ENCODE measurements around the gene NMNAT2. TPM values are rescaled to one million over a fixed set of nuclear protein-coding genes. Genes with fewer than 3 reads are reported as not detected.

NMNAT2 gene
- total and polyA plus RNA-seq, 7 donors, result under 0.01 to 5.5 (median 3.6) TPM

GRCh38 chr1:183416850-183417771, 1.1 kb downstream of the NMNAT2 start:
- Histone ChIP-seq H3K27ac (no peak overlapping the region), H3K27me3 (peaks cover 0 to 31% (median 12%) of the 10 kb centered on the region in 3 donors), H3K4me3 (peak overlapping the region; percentile 8 to 51 (median 40)), H3K4me1 (peaks cover 0 to 22% (median 21%) of the 10 kb centered on the region in 4 donors), H3K9me3 (no peaks in the 10 kb centered on the region), H3K36me3 (no peaks in the 10 kb centered on the region)
- DNase-seq, result peak; percentile 78
- intact Hi-C loops (cut with DNase I), result no loop called here
- TF ChIP-seq, protein P1, sequence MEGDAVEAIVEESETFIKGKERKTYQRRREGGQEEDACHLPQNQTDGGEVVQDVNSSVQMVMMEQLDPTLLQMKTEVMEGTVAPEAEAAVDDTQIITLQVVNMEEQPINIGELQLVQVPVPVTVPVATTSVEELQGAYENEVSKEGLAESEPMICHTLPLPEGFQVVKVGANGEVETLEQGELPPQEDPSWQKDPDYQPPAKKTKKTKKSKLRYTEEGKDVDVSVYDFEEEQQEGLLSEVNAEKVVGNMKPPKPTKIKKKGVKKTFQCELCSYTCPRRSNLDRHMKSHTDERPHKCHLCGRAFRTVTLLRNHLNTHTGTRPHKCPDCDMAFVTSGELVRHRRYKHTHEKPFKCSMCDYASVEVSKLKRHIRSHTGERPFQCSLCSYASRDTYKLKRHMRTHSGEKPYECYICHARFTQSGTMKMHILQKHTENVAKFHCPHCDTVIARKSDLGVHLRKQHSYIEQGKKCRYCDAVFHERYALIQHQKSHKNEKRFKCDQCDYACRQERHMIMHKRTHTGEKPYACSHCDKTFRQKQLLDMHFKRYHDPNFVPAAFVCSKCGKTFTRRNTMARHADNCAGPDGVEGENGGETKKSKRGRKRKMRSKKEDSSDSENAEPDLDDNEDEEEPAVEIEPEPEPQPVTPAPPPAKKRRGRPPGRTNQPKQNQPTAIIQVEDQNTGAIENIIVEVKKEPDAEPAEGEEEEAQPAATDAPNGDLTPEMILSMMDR (IDR thresholded peaks at IDR 0.05), result no peak
- no peak for TF ChIP-seq POLR2AphosphoS5 (IDR thresholded peaks at IDR 0.05)
- TF ChIP-seq EP300 (IDR thresholded peaks at IDR 0.05), result no peak
- TF ChIP-seq POLR2A (IDR thresholded peaks at IDR 0.05), result no peak
- WGBS, 2 donors, result 5 to 15% methylated on average over 69 of the region's 69 CpGs

- Histone ChIP-seq H3K27me3 (peaks cover 0 to 26% (median 12%) of the 10 kb centered on the region in 3 donors), H3K36me3 (no peaks in the 10 kb centered on the region), H3K4me1 (peaks cover 0 to 22% (median 21%) of the 10 kb centered on the region in 4 donors), H3K9me3 (no peaks in the 10 kb centered on the region), H3K4me3 (no peak overlapping the region), H3K27ac (no peak overlapping the region)
- DNase-seq, result no peak
- intact Hi-C loops (cut with DNase I), result no loop called here
- TF ChIP-seq POLR2AphosphoS5 (IDR thresholded peaks at IDR 0.05) (no peak), POLR2A (IDR thresholded peaks at IDR 0.05) (no peak), EP300 (IDR thresholded peaks at IDR 0.05) (no peak)
- TF ChIP-seq, protein P1 (IDR thresholded peaks at IDR 0.05), result no peak
Measured at GRCh38 chr1:183414365-183414764, 3.8 kb downstream of the NMNAT2 start.

GRCh38 chr1:183411091-183411490, 7.1 kb downstream of the NMNAT2 start:
- Histone ChIP-seq H3K27ac (no peak overlapping the region), H3K36me3 (no peaks in the 10 kb centered on the region), H3K4me1 (no peaks in the 10 kb centered on the region), H3K27me3 (no peaks in the 10 kb centered on the region), H3K9me3 (no peaks in the 10 kb centered on the region), H3K4me3 (no peak overlapping the region)
- intact Hi-C loops (cut with DNase I), result no loop called here
- no peak for DNase-seq
- WGBS, 2 donors, result 94 to 97% methylated on average over 2 of the region's 2 CpGs
- TF ChIP-seq, protein P1 (IDR thresholded peaks at IDR 0.05), result no peak
- TF ChIP-seq POLR2A (IDR thresholded peaks at IDR 0.05), result no peak
- no peak for TF ChIP-seq POLR2AphosphoS5 (IDR thresholded peaks at IDR 0.05)
- TF ChIP-seq EP300 (IDR thresholded peaks at IDR 0.05), result no peak

DNA sequence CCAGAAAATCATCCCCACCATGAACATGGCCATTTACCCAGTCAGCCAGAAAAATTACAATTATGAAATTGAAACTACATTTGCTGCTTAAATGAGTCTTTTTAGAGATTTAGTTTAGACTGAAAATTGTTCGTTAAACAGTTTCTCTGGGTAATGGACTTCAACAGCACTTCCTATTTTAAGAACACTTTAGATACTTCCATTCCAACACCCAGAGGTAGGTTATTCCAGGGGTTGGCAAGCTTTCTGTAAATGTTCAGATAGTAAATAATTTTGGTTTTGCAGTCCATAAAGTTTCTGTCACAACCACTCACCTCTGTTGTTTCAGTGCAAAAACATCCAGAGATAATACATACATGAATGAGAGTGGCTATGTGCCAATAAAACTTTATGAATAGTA, 10.2 kb downstream of the NMNAT2 start:
- WGBS, 2 donors, result 89 to 93% methylated on average over 1 of the region's 1 CpG
- H3K4me3 ChIP-seq, result no peak overlapping the region
- H3K27ac ChIP-seq, result no peak overlapping the region
- no peaks in the 10 kb centered on the region for H3K36me3 ChIP-seq
- no peak for TF ChIP-seq POLR2A (IDR thresholded peaks at IDR 0.05)
- TF ChIP-seq, protein P1 (IDR thresholded peaks at IDR 0.05), result no peak
- TF ChIP-seq POLR2AphosphoS5 (IDR thresholded peaks at IDR 0.05), result no peak
- TF ChIP-seq EP300 (IDR thresholded peaks at IDR 0.05), result no peak
- intact Hi-C loops (cut with DNase I), result no loop called here
- no peaks in the 10 kb centered on the region for H3K4me1 ChIP-seq
- H3K9me3 ChIP-seq, result no peaks in the 10 kb centered on the region
- no peak for DNase-seq
- H3K27me3 ChIP-seq, result no peaks in the 10 kb centered on the region
